A673 (cell line): ENCODE measurements around the gene LCK. TPM values are rescaled to one million over a fixed set of nuclear protein-coding genes. Genes with fewer than 3 reads are reported as not detected.

Experiments used
- BruUV-seq: library from RNA; stranded (reverse); fragments of 400-500 nt; replicated peaks from 2 replicates; lab custom pipeline; 2021; lab: Mats Ljungman, UMichigan
- CTCF ChIA-PET: fragments of 300-600 bp; sonication (Branson Sonifier 250); formaldehyde crosslinking; loops from one replicate; lab custom pipeline; 2022; ENCODE audit warnings: antibody characterized with exemption; lab: Charles Lee
- POLR2A ChIA-PET: fragments of 300-600 bp; sonication (Branson Sonifier 250); formaldehyde crosslinking; loops from one replicate; lab custom pipeline; 2022; ENCODE audit warnings: antibody characterized with exemption; ENCODE audit not compliant: low non-redundant PET; lab: Charles Lee
- DNase-seq: peaks from one replicate; pipeline ENCODE4 v3.0.0-alpha.2; 2015; ENCODE audit warnings: low spot score
- H3K27ac ChIP-seq: fragments of 200-600 bp; sonication (generic); 2 replicates; pipeline ENCODE4 v1.5.1; 2016; ENCODE audit warnings: mixed run types, low read depth, mild to moderate bottlenecking, mixed read lengths, antibody characterized with exemption, low read length; ENCODE audit not compliant: poor library complexity, severe bottlenecking
- H3K27me3 ChIP-seq: fragments of 200-600 bp; sonication (generic); replicated peaks from 2 replicates; pipeline ENCODE4 v1.6.1; 2017; ENCODE audit warnings: mixed run types, low read depth, mild to moderate bottlenecking, mixed read lengths, antibody characterized with exemption, low read length; ENCODE audit not compliant: insufficient read depth, poor library complexity
- H3K36me3 ChIP-seq: fragments of 200-600 bp; sonication (generic); 2 replicates; pipeline ENCODE4 v1.6.1; 2016; ENCODE audit warnings: mixed run types, mild to moderate bottlenecking, mixed read lengths, antibody characterized with exemption, low read length; ENCODE audit not compliant: insufficient read depth, poor library complexity, severe bottlenecking
- H3K4me1 ChIP-seq: fragments of 200-600 bp; sonication (generic); 2 replicates; pipeline ENCODE4 v1.6.1; 2017; ENCODE audit warnings: mixed run types, mild to moderate bottlenecking, mixed read lengths, antibody characterized with exemption, low read length; ENCODE audit not compliant: insufficient read depth, poor library complexity, severe bottlenecking
- H3K4me3 ChIP-seq: fragments of 200-600 bp; sonication (generic); 2 replicates; pipeline ENCODE4 v1.5.1; 2016; ENCODE audit warnings: low read depth, mixed run types, mild to moderate bottlenecking, mixed read lengths, low read length; ENCODE audit not compliant: poor library complexity, severe bottlenecking
- H3K9me3 ChIP-seq: fragments of 200-600 bp; sonication (generic); 2 replicates; pipeline ENCODE4 v1.6.1; 2016; ENCODE audit warnings: mixed run types, low read depth, mild to moderate bottlenecking, mixed read lengths, antibody characterized with exemption, low read length; ENCODE audit not compliant: poor library complexity, severe bottlenecking
- CTCF ChIP-seq: fragments of 300-800, 200-600 bp; sonication (generic); conservative IDR thresholded peaks from 2 replicates; pipeline ENCODE4 v1.5.1; 2017; ENCODE audit warnings: low read depth, mild to moderate bottlenecking, antibody characterized with exemption, low read length, moderate library complexity, mixed read lengths
- EZH2 ChIP-seq: fragments of 200-600 bp; sonication (generic); IDR thresholded peaks from 2 replicates; pipeline ENCODE4 v1.6.1; 2017; ENCODE audit warnings: borderline replicate concordance, low read depth, mild to moderate bottlenecking, mixed read lengths, antibody characterized with exemption, low read length; ENCODE audit not compliant: poor library complexity, severe bottlenecking
- intact Hi-C: fragments of 100-400 bp; cut with micrococcal nuclease; formaldehyde crosslinking; loops from one replicate; pipeline ENCODE4 v1.10.0; 2022; ENCODE audit not compliant: unreplicated experiment
- total RNA-seq: library from RNA; stranded (reverse); gene quantifications from 2 replicates; pipeline ENCODE4 v1.2.3, GENCODE V29; 2021

Gene LCK
- total RNA-seq, 1 experiment from 2014 or later = not detected

GRCh38 chr1:32286763-32287162 is 35.7 kb downstream of the LCK start:
- no peaks in the 10 kb centered on the region for H3K27me3 ChIP-seq
- intact Hi-C loops = no loop called here
- DNase-seq = no peak
- H3K27ac ChIP-seq = no peak overlapping the region
- POLR2A ChIA-PET = no interaction called here
- TF ChIP-seq EZH2 (no peak), CTCF (no peak)
- BruUV-seq = no TSS peak
- no peaks in the 10 kb centered on the region for H3K9me3 ChIP-seq
- peaks cover 18% of the 10 kb centered on the region for H3K4me1 ChIP-seq
- H3K36me3 ChIP-seq = no peaks in the 10 kb centered on the region
- no peak overlapping the region for H3K4me3 ChIP-seq
- CTCF ChIA-PET = interaction anchor here (0.7 kb wide), 1 partner anchor 115 kb away, joined by 15 read pairs; no protein-coding TSS in a partner anchor

- Histone ChIP-seq H3K9me3 (no peaks in the 10 kb centered on the region), H3K4me1 (peaks cover 22% of the 10 kb centered on the region), H3K27me3 (no peaks in the 10 kb centered on the region), H3K27ac (no peak overlapping the region), H3K36me3 (no peaks in the 10 kb centered on the region), H3K4me3 (no peak overlapping the region)
- intact Hi-C loops = no loop called here
- CTCF ChIA-PET = no interaction called here
- TF ChIP-seq CTCF = no peak
- TF ChIP-seq EZH2 = no peak
- BruUV-seq = no TSS peak
- POLR2A ChIA-PET = no interaction called here
- no peak for DNase-seq
Observed at GRCh38 chr1:32289256-32289655, 38.2 kb downstream of the LCK start.

- TF ChIP-seq EZH2 (no peak), CTCF (no peak)
- ChIA-PET CTCF (interaction anchor here (0.6 kb wide), 1 partner anchor 45 kb away, joined by 7 read pairs; the partner anchor contains the start of gene MARCKSL1), POLR2A (no interaction called here)
- peak; percentile 80 for DNase-seq
- Histone ChIP-seq H3K27me3 (no peaks in the 10 kb centered on the region), H3K27ac (peak overlapping the region; percentile 90), H3K4me3 (peak overlapping the region; percentile 98), H3K36me3 (no peaks in the 10 kb centered on the region), H3K9me3 (no peaks in the 10 kb centered on the region), H3K4me1 (peaks cover 22% of the 10 kb centered on the region)
- BruUV-seq = TSS peak; percentile 100
- intact Hi-C loops = no loop called here
Observed at GRCh38 chr1:32291145-32291707, 40.2 kb downstream of the LCK start.
